GM23338 (cell line): ENCODE measurements around the gene FAM234A.

Experiments used
- CREB1 ChIP-seq: fragments of 250-450 bp; sonication (Bioruptor Pico); IDR thresholded peaks from 2 replicates; pipeline ENCODE4 v1.5.0; 2020; ENCODE audit warnings: low read depth, mild to moderate bottlenecking, moderate library complexity
- CTCF ChIP-seq, 2 experiments: fragments of 200-600 bp in 1 of 2; sonication (generic) in 1 of 2; conservative IDR thresholded peaks; 2 replicates each; pipeline versions ENCODE4 v1.5.1 to v1.6.1; 2016 to 2017; ENCODE audit warnings: antibody characterized with exemption in 2 of 2, low read depth in 2 of 2, mild to moderate bottlenecking in 2 of 2, moderate library complexity in 1 of 2
- ETS1 ChIP-seq: IDR thresholded peaks from 2 replicates; pipeline ENCODE4 v1.6.1; 2016; ENCODE audit warnings: antibody characterized with exemption
- EZH2 ChIP-seq: fragments of 200-600 bp; sonication (generic); IDR thresholded peaks from one replicate; pipeline ENCODE4 v1.8.0; 2017; ENCODE audit warnings: antibody characterized with exemption, mild to moderate bottlenecking, low read depth; ENCODE audit not compliant: unreplicated experiment
- EZH2phosphoT487 ChIP-seq: fragments of 200-600 bp; sonication (generic); IDR thresholded peaks from one replicate; pipeline ENCODE4 v1.8.1; 2018; ENCODE audit warnings: antibody characterized with exemption; ENCODE audit not compliant: unreplicated experiment
- NANOG ChIP-seq: IDR thresholded peaks from 2 replicates; pipeline ENCODE4 v1.6.1; 2016; ENCODE audit warnings: antibody characterized with exemption, borderline replicate concordance
- POLR2AphosphoS5 ChIP-seq: IDR thresholded peaks from 2 replicates; pipeline ENCODE4 v1.6.1; 2016; ENCODE audit warnings: antibody characterized with exemption, low read depth
- REST ChIP-seq: IDR thresholded peaks from one replicate; pipeline ENCODE4 v1.6.1; 2018; ENCODE audit warnings: antibody characterized with exemption; ENCODE audit not compliant: unreplicated experiment
- STAT1 ChIP-seq: IDR thresholded peaks from one replicate; pipeline ENCODE4 v1.6.1; 2016; ENCODE audit warnings: antibody characterized with exemption; ENCODE audit not compliant: unreplicated experiment
- ZNF114 ChIP-seq: fragments of 250-450 bp; sonication (Bioruptor Pico); IDR thresholded peaks from 2 replicates; pipeline ENCODE4 v1.5.0; 2020; ENCODE audit warnings: mild to moderate bottlenecking, moderate library complexity
- ZNF462 ChIP-seq: fragments of 250-450 bp; sonication (Bioruptor Pico); IDR thresholded peaks from 2 replicates; pipeline ENCODE4 v1.5.0; 2020; ENCODE audit warnings: mild to moderate bottlenecking, moderate library complexity

- no peak for TF ChIP-seq POLR2AphosphoS5
- no peak for TF ChIP-seq EZH2
- no peak for TF ChIP-seq REST
- no peak for TF ChIP-seq CTCF (conservative IDR thresholded peaks at IDR 0.05; ENCODE audit: low read depth in 2 of 2)
- TF ChIP-seq NANOG: no peak
- no peak for TF ChIP-seq ZNF114 (CRISPR knock-in tag)
- TF ChIP-seq CREB1 (CRISPR knock-in tag): no peak
- no peak for TF ChIP-seq ETS1
- no peak for TF ChIP-seq EZH2phosphoT487
- no peak for TF ChIP-seq ZNF462 (CRISPR knock-in tag)
- no peak for TF ChIP-seq STAT1
Measured at GRCh38 chr16:279531-279930, 44.9 kb downstream of the FAM234A start.
